B cell (primary cell): ENCODE data around the gene SELL.

Experiments used
- EZH2 ChIP-seq: IDR thresholded peaks from 2 replicates; pipeline ENCODE4 v1.6.1; 2012; ENCODE audit warnings: borderline replicate concordance, low read depth, mild to moderate bottlenecking, moderate library complexity, low read length; ENCODE audit not compliant: insufficient read depth, poor library complexity, severe bottlenecking
- TF ChIP-seq, protein P1 (sequence below): fragments of 200-600 bp; IDR thresholded peaks from one replicate; pipeline ENCODE4 v1.8.0; 2022; ENCODE audit warnings: antibody characterized with exemption, mild to moderate bottlenecking

DNA sequence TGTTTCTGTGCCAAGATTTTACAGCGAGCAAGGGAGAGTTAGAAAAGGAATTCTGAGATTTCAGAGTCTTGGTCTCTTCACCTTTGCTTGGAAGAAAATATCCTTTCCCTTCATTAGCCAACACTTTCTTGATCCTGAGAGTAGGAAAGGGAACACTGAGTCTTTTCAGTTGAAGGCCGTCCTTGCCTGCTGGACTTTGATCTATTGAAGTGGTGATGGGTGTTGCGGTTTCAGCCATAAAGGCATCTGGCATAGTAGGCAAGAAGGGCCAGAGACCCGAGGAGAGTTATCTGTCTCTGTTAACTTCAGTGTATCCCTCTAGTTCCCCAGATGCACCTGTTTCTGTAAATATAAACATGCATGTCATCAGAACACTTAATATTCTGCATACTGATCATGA is 12.7 kb upstream of the SELL start:
- TF ChIP-seq, protein P1, sequence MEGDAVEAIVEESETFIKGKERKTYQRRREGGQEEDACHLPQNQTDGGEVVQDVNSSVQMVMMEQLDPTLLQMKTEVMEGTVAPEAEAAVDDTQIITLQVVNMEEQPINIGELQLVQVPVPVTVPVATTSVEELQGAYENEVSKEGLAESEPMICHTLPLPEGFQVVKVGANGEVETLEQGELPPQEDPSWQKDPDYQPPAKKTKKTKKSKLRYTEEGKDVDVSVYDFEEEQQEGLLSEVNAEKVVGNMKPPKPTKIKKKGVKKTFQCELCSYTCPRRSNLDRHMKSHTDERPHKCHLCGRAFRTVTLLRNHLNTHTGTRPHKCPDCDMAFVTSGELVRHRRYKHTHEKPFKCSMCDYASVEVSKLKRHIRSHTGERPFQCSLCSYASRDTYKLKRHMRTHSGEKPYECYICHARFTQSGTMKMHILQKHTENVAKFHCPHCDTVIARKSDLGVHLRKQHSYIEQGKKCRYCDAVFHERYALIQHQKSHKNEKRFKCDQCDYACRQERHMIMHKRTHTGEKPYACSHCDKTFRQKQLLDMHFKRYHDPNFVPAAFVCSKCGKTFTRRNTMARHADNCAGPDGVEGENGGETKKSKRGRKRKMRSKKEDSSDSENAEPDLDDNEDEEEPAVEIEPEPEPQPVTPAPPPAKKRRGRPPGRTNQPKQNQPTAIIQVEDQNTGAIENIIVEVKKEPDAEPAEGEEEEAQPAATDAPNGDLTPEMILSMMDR = no peak
- TF ChIP-seq EZH2 = no peak
